ENCODE measurements around the gene LRRN1. TPM values are rescaled to one million over a fixed set of nuclear protein-coding genes. Genes with fewer than 3 reads are reported as not detected.

LRRN1 gene
- total RNA-seq, 1 donor from 2014 or later = 85.2 TPM

GRCh38 chr3:3771567-3771966, 27.7 kb upstream of the LRRN1 start:
- no peak for DNase-seq (ENCODE audit: low read depth, low spot score)
- Mint-ChIP-seq H3K4me1 (no peaks in the 10 kb centered on the region), H3K9me3 (peaks cover 5% of the 10 kb centered on the region), H3K27me3 (ENCODE audit: low read depth) (no peaks in the 10 kb centered on the region), H3K36me3 (ENCODE audit: low read depth) (peaks cover 6% of the 10 kb centered on the region), H3K27ac (ENCODE audit: unreplicated experiment) (no peak overlapping the region), H3K4me3 (no peak overlapping the region)
- no peak for TF ChIP-seq CTCF (conservative IDR thresholded peaks at IDR 0.05)

GRCh38 chr3:3772338-3772737, 26.9 kb upstream of the LRRN1 start:
- Mint-ChIP-seq H3K27me3 (ENCODE audit: low read depth) (no peaks in the 10 kb centered on the region), H3K27ac (ENCODE audit: unreplicated experiment) (no peak overlapping the region), H3K9me3 (peaks cover 7% of the 10 kb centered on the region), H3K4me1 (no peaks in the 10 kb centered on the region), H3K4me3 (no peak overlapping the region), H3K36me3 (ENCODE audit: low read depth) (peaks cover 6% of the 10 kb centered on the region)
- no peak for TF ChIP-seq CTCF (conservative IDR thresholded peaks at IDR 0.05)
- no peak for DNase-seq (ENCODE audit: low read depth, low spot score)

GRCh38 chr3:3772920-3773319, 26.3 kb upstream of the LRRN1 start:
- TF ChIP-seq CTCF (conservative IDR thresholded peaks at IDR 0.05) = no peak
- Mint-ChIP-seq H3K4me1 (no peaks in the 10 kb centered on the region), H3K27ac (ENCODE audit: unreplicated experiment) (no peak overlapping the region), H3K36me3 (ENCODE audit: low read depth) (peaks cover 6% of the 10 kb centered on the region), H3K4me3 (no peak overlapping the region), H3K27me3 (ENCODE audit: low read depth) (no peaks in the 10 kb centered on the region), H3K9me3 (peaks cover 7% of the 10 kb centered on the region)
- no peak for DNase-seq (ENCODE audit: low read depth, low spot score)

DNA sequence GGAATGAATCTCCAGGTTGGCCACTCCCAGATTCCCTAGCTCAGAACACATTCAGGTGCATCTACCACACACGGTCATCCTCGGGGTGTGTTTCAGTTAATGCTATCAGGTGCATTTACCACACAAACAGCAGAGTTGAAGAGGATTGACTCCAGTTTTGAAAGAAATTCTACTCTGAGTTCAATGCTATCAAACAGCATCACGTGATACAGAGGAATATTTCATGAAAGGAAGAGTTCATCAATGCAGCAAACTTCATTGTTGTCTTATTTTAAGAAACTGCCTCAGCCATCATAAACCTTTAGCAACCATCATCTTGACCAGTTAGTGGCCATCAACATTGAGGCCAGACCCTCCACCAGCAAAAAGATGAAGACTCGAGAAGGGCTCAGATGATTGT, 22.6 kb upstream of the LRRN1 start:
- H3K4me1 Mint-ChIP-seq = no peaks in the 10 kb centered on the region
- no peak for TF ChIP-seq CTCF (conservative IDR thresholded peaks at IDR 0.05)
- H3K36me3 Mint-ChIP-seq (ENCODE audit: low read depth) = peaks cover 6% of the 10 kb centered on the region
- H3K4me3 Mint-ChIP-seq = no peak overlapping the region
- no peak overlapping the region for H3K27ac Mint-ChIP-seq (ENCODE audit: unreplicated experiment)
- DNase-seq (ENCODE audit: low read depth, low spot score) = no peak
- peaks cover 7% of the 10 kb centered on the region for H3K9me3 Mint-ChIP-seq
- H3K27me3 Mint-ChIP-seq (ENCODE audit: low read depth) = no peaks in the 10 kb centered on the region

DNA sequence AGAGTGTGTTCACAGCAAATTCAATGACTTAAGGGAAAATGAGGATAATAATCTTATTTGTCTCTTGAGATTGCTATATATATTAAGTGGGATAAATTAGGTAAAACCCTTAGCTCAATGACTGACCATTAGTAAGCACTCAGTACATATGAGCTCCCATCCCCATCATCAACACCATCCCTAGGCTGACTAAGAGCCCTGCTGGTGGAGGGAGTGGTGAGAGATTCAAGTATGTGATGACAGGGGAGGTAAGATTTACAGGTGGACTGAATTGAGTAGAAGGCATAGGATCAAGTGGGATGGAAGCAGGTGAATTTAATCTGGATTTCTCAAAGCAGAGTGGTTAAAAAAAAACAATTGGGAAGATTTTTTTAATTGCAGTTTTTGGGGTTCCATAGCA, 21.0 kb upstream of the LRRN1 start:
- DNase-seq (ENCODE audit: low read depth, low spot score) = no peak
- no peak overlapping the region for H3K4me3 Mint-ChIP-seq
- TF ChIP-seq CTCF (conservative IDR thresholded peaks at IDR 0.05) = no peak
- no peaks in the 10 kb centered on the region for H3K4me1 Mint-ChIP-seq
- peaks cover 7% of the 10 kb centered on the region for H3K9me3 Mint-ChIP-seq
- no peaks in the 10 kb centered on the region for H3K27me3 Mint-ChIP-seq (ENCODE audit: low read depth)
- H3K27ac Mint-ChIP-seq (ENCODE audit: unreplicated experiment) = no peak overlapping the region
- H3K36me3 Mint-ChIP-seq (ENCODE audit: low read depth) = peaks cover 6% of the 10 kb centered on the region

All from neural crest cell (in vitro differentiated cells).